ENCODE results near the gene NDUFB8. TPM values are rescaled to one million over a fixed set of nuclear protein-coding genes. Genes with fewer than 3 reads are reported as not detected.

The NDUFB8 gene
- total and polyA plus RNA-seq, 8 donors = 33.0 to 362 (median 138) TPM

- Histone ChIP-seq H3K9me3 (no peaks in the 10 kb centered on the region), H3K27me3 (no peaks in the 10 kb centered on the region), H3K36me3 (peaks cover 23 to 52% (median 46%) of the 10 kb centered on the region in 4 donors), H3K27ac (no peak overlapping the region), H3K4me1 (peaks cover 14 to 44% (median 31%) of the 10 kb centered on the region in 4 donors), H3K4me3 (no peak overlapping the region)
- TF ChIP-seq CTCF (IDR thresholded peaks at IDR 0.05) (no peak), EP300 (IDR thresholded peaks at IDR 0.05) (no peak), POLR2AphosphoS5 (IDR thresholded peaks at IDR 0.05) (no peak), POLR2A (IDR thresholded peaks at IDR 0.05) (no peak)
- WGBS, 5 donors = 88 to 95% (median 92%) methylated on average over 4 of the region's 4 CpGs
- no peak for DNase-seq
- intact Hi-C loops (cut with DNase I; ENCODE audit: low total_unique reads) = no loop called here
These were observed 7.8 kb upstream of the NDUFB8 start for GRCh38 chr10:100537475-100537874.

GRCh38 chr10:100535715-100536353, 6.2 kb upstream of the NDUFB8 start, which contains the start of gene HIF1AN:
HIF1AN (plus strand) TSS chr10:100535943; CDS start chr10:100535959, 16 bp downstream.
- intact Hi-C loops (cut with DNase I; ENCODE audit: low total_unique reads) = no loop called here
- 0 to 1% (median 0%) methylated on average over 32 to 35 of the region's 35 CpGs for WGBS, 5 donors
- peaks cover 11 to 35% (median 30%) of the 10 kb centered on the region in 4 donors for H3K36me3 ChIP-seq

GRCh38 chr10:100535338-100535714, 5.7 kb upstream of the NDUFB8 start:
- no peak for TF ChIP-seq POLR2A (IDR thresholded peaks at IDR 0.05)
- TF ChIP-seq CTCF (IDR thresholded peaks at IDR 0.05) = no peak
- TF ChIP-seq EP300 (IDR thresholded peaks at IDR 0.05) = no peak
- no peak for TF ChIP-seq POLR2AphosphoS5 (IDR thresholded peaks at IDR 0.05)
- H3K36me3 ChIP-seq = peaks cover 7 to 30% (median 25%) of the 10 kb centered on the region in 4 donors
- H3K4me1 ChIP-seq = peaks cover 14 to 46% (median 32%) of the 10 kb centered on the region in 4 donors
- H3K27ac ChIP-seq = peak overlapping the region in 4 of 5 donors; percentile 77 to 83 (median 80)
- WGBS, 5 donors = 47 to 50% (median 49%) methylated on average over 4 of the region's 4 CpGs
- no peaks in the 10 kb centered on the region for H3K27me3 ChIP-seq
- intact Hi-C loops (cut with DNase I; ENCODE audit: low total_unique reads) = no loop called here
- no peak for DNase-seq
- H3K4me3 ChIP-seq = peak overlapping the region; percentile 69 to 88 (median 85)
- H3K9me3 ChIP-seq = no peaks in the 10 kb centered on the region

More at GRCh38 chr10:100535715-100536353, 6.2 kb upstream of the NDUFB8 start, which contains the start of gene HIF1AN:
- Histone ChIP-seq H3K9me3 (no peaks in the 10 kb centered on the region), H3K27me3 (no peaks in the 10 kb centered on the region), H3K4me3 (peak within 1 kb of the TSS; percentile 69 to 88 (median 85)), H3K27ac (peak within 1 kb of the TSS; percentile 53 to 83 (median 79)), H3K4me1 (peaks cover 14 to 44% (median 31%) of the 10 kb centered on the region in 4 donors)
- DNase-seq = peak; percentile 88 to 98
- TF ChIP-seq POLR2A (IDR thresholded peaks at IDR 0.05) = peak in 1 of 4 donors; percentile 48
- no peak for TF ChIP-seq EP300 (IDR thresholded peaks at IDR 0.05)
- TF ChIP-seq POLR2AphosphoS5 (IDR thresholded peaks at IDR 0.05) = peak; percentile 66 to 92 (median 72)
- peak in 5 of 7 experiments; percentile 77 to 98 (median 91) for TF ChIP-seq CTCF (IDR thresholded peaks at IDR 0.05)

GRCh38 chr10:100534726-100535125, 5.1 kb upstream of the NDUFB8 start:
- no peak for TF ChIP-seq CTCF (IDR thresholded peaks at IDR 0.05)
- no peak for TF ChIP-seq POLR2AphosphoS5 (IDR thresholded peaks at IDR 0.05)
- no peak for TF ChIP-seq EP300 (IDR thresholded peaks at IDR 0.05)
- no peak for TF ChIP-seq POLR2A (IDR thresholded peaks at IDR 0.05)
- H3K27ac ChIP-seq = peak overlapping the region in 1 of 5 donors; percentile 79
- no peaks in the 10 kb centered on the region for H3K27me3 ChIP-seq
- no peak for DNase-seq
- peaks cover 7 to 24% (median 19%) of the 10 kb centered on the region in 4 donors for H3K36me3 ChIP-seq
- intact Hi-C loops (cut with DNase I; ENCODE audit: low total_unique reads) = no loop called here
- WGBS, 5 donors = 57 to 78% (median 63%) methylated on average over 2 of the region's 2 CpGs
- no peaks in the 10 kb centered on the region for H3K9me3 ChIP-seq
- H3K4me1 ChIP-seq = peaks cover 14 to 51% (median 37%) of the 10 kb centered on the region in 4 donors
- H3K4me3 ChIP-seq = no peak overlapping the region
